NT2/D1 (cell line): ENCODE data around the gene SS18.

Experiments
- SUZ12 ChIP-seq: IDR thresholded peaks from 2 replicates; pipeline ENCODE4 v1.6.1; 2011; ENCODE audit not compliant: insufficient read length, insufficient read depth; ENCODE audit errors: extremely low read depth
- YY1 ChIP-seq: IDR thresholded peaks from 2 replicates; pipeline ENCODE4 v1.6.1; 2011; ENCODE audit not compliant: insufficient read length, insufficient read depth
- ZNF274 ChIP-seq: IDR thresholded peaks from 2 replicates; pipeline ENCODE4 v1.6.1; 2011; ENCODE audit warnings: mild to moderate bottlenecking, low read depth, low read length

GRCh38 chr18:26034850-26035497, 55.4 kb downstream of the SS18 start:
- no peak for TF ChIP-seq ZNF274
- no peak for TF ChIP-seq SUZ12
- no peak for TF ChIP-seq YY1
